K562 (cell line): Measurements from ENCODE around the gene PAQR7. TPM values are rescaled to one million over a fixed set of nuclear protein-coding genes. Genes with fewer than 3 reads are reported as not detected.

Experiments used
- ASH1L ChIP-seq: fragments of 450-650 bp; IDR thresholded peaks from 2 replicates; pipeline ENCODE4 v1.6.1; 2018; ENCODE audit warnings: borderline replicate concordance, mild to moderate bottlenecking, low read depth; ENCODE audit not compliant: partially characterized antibody
- BRD9 ChIP-seq: fragments of 450-650 bp; IDR thresholded peaks from 2 replicates; pipeline ENCODE4 v1.6.1; 2018; ENCODE audit warnings: low read depth; ENCODE audit not compliant: partially characterized antibody
- CAMTA2 ChIP-seq: fragments of 250-450 bp; sonication (Bioruptor Pico); conservative IDR thresholded peaks from 2 replicates; pipeline ENCODE4 v1.5.1; 2022
- CBFA2T3 ChIP-seq: fragments of 450-650 bp; IDR thresholded peaks from 2 replicates; pipeline ENCODE4 v1.6.1; 2017
- ERF ChIP-seq: fragments of 450-650 bp; formaldehyde crosslinking; IDR thresholded peaks from 2 replicates; pipeline ENCODE4 v1.4.0; 2020; ENCODE audit warnings: mild to moderate bottlenecking, mixed read lengths
- GABPA ChIP-seq: fragments of 200-800 bp; sonication (Bioruptor generic); conservative IDR thresholded peaks from 2 replicates; pipeline ENCODE4 v1.6.1; 2016; ENCODE audit warnings: low read depth, missing genetic modification characterization, missing compliant biosample characterization
- HDAC6 ChIP-seq: IDR thresholded peaks from 2 replicates; pipeline ENCODE4 v1.6.1; 2012; ENCODE audit warnings: low read depth, mild to moderate bottlenecking, control low read depth, inconsistent platforms, low read length, moderate library complexity
- MIER1 ChIP-seq: fragments of 450-650 bp; IDR thresholded peaks from 2 replicates; pipeline ENCODE4 v1.6.1; 2016; ENCODE audit warnings: antibody characterized with exemption, mild to moderate bottlenecking, low read depth
- MXI1 ChIP-seq: IDR thresholded peaks from 2 replicates; pipeline ENCODE4 v1.6.1; 2011; ENCODE audit warnings: low read depth, mild to moderate bottlenecking, improper control_type of control experiment, low read length
- NCOA2 ChIP-seq, 2 experiments: fragments of 450-650 bp; IDR thresholded peaks; 2 replicates each; pipeline ENCODE4 v1.6.1; 2018; ENCODE audit warnings: mild to moderate bottlenecking in 2 of 2, moderate library complexity in 1 of 2; ENCODE audit not compliant: partially characterized antibody in 2 of 2
- NR1H2 ChIP-seq: sonication (generic); formaldehyde crosslinking; IDR thresholded peaks from 2 replicates; pipeline ENCODE4 v1.4.0; 2020; ENCODE audit warnings: mild to moderate bottlenecking, missing genetic modification reagents
- RAD51 ChIP-seq: fragments of 450-650 bp; IDR thresholded peaks from 2 replicates; pipeline ENCODE4 v1.7.1; 2016; ENCODE audit warnings: low read depth, mild to moderate bottlenecking, borderline replicate concordance
- RBM14 ChIP-seq: fragments of 200-400 bp; formaldehyde crosslinking; IDR thresholded peaks from 2 replicates; pipeline ENCODE4 v1.6.1; 2018; ENCODE audit warnings: low read depth, mild to moderate bottlenecking, low read length, moderate library complexity, borderline replicate concordance; ENCODE audit not compliant: insufficient read depth
- RBM39 ChIP-seq: fragments of 200-400 bp; formaldehyde crosslinking; optimal IDR thresholded peaks from 2 replicates; pipeline ENCODE3; 2018; ENCODE audit warnings: low read depth, low read length
- SMAD1 ChIP-seq: fragments of 150-350 bp; IDR thresholded peaks from 2 replicates; pipeline ENCODE4 v1.6.1; 2014; ENCODE audit warnings: low read length, low read depth; ENCODE audit not compliant: partially characterized antibody
- SMARCA4 ChIP-seq: fragments of 450-650 bp; IDR thresholded peaks from 2 replicates; pipeline ENCODE4 v1.6.1; 2016
- SREBF2 ChIP-seq: sonication (generic); formaldehyde crosslinking; IDR thresholded peaks from 2 replicates; pipeline ENCODE4 v1.4.0; 2020; ENCODE audit warnings: mild to moderate bottlenecking, missing genetic modification reagents
- XRCC3 ChIP-seq: fragments of 450-650 bp; IDR thresholded peaks from 2 replicates; pipeline ENCODE4 v1.6.1; 2017; ENCODE audit warnings: mild to moderate bottlenecking, moderate library complexity
- ZNF146 ChIP-seq: IDR thresholded peaks from one replicate; pipeline ENCODE4 v1.6.1; 2018; ENCODE audit warnings: missing compliant biosample characterization; ENCODE audit not compliant: unreplicated experiment
- ZNF644 ChIP-seq: fragments of 200-800 bp; sonication (Bioruptor generic); IDR thresholded peaks from 2 replicates; pipeline ENCODE4 v1.6.1; 2016; ENCODE audit warnings: low read depth, missing genetic modification characterization, missing compliant biosample characterization
- ZNF79 ChIP-seq: fragments of 250-450 bp; sonication (Bioruptor Pico); IDR thresholded peaks from 2 replicates; pipeline ENCODE4 v1.4.0; 2020; ENCODE audit warnings: low read depth, mild to moderate bottlenecking, moderate library complexity
- polyA plus RNA-seq, 8 experiments: library from polyadenylated mRNA; depleted of rRNA in 4 of 8; stranded (reverse) in 5 of 8; unstranded in 3 of 8; fragments of >200 nt; fragmentation: Nextera tagmentation in 2 of 8; fragmentation: Illumina TruSeq in 1 of 8; extraction: Ambion mirVana in 2 of 8; extraction: Trizol in 1 of 8; gene quantifications; 2 replicates each; pipeline versions ENCODE4 v1.2.1 to v1.2.3, GENCODE V29; 2011 to 2014; ENCODE audit warnings: inconsistent platforms in 1 of 8, missing spikeins in 1 of 8
- total RNA-seq, 7 experiments: library from RNA; depleted of rRNA in 6 of 7; stranded (reverse); fragments of >200 nt in 6 of 7; fragmentation: Illumina TruSeq in 2 of 7; extraction: Trizol in 2 of 7; gene quantifications; 2 replicates each; pipeline versions ENCODE4 v1.2.1 to v1.2.3, GENCODE V29; 2011 to 2021; ENCODE audit warnings: low replicate concordance in 1 of 7
- TF ChIP-seq, protein P1 (sequence below): conservative IDR thresholded peaks from 2 replicates; pipeline ENCODE4 v1.6.1; 2011; ENCODE audit warnings: low read depth, mild to moderate bottlenecking, low read length; ENCODE audit not compliant: control insufficient read depth
- TF ChIP-seq, protein P2 (sequence below): sonication (generic); formaldehyde crosslinking; IDR thresholded peaks from 2 replicates; pipeline ENCODE4 v1.9.0; 2022; ENCODE audit warnings: mild to moderate bottlenecking, missing genetic modification reagents
- TF ChIP-seq, protein P3 (sequence below), 3 experiments: fragments of 200-800 bp in 1 of 3; fragments of 250-450 bp in 1 of 3; fragments of 450-650 bp in 1 of 3; sonication (Bioruptor Pico) in 1 of 3; sonication (Bioruptor generic) in 1 of 3; formaldehyde crosslinking in 1 of 3; IDR thresholded peaks; 2 replicates each; pipeline versions ENCODE4 v1.6.1 to v1.8.0; 2016 to 2022; ENCODE audit warnings: mild to moderate bottlenecking in 2 of 3, missing genetic modification characterization in 2 of 3, missing compliant biosample characterization in 1 of 3, moderate library complexity in 1 of 3

PAQR7 gene
- total and polyA plus RNA-seq, 9 of the 15 experiments (the other 6 are each of a cell fraction or from before 2014, with no cell fraction given): 1.1 to 5.2 (median 2.6) TPM

DNA sequence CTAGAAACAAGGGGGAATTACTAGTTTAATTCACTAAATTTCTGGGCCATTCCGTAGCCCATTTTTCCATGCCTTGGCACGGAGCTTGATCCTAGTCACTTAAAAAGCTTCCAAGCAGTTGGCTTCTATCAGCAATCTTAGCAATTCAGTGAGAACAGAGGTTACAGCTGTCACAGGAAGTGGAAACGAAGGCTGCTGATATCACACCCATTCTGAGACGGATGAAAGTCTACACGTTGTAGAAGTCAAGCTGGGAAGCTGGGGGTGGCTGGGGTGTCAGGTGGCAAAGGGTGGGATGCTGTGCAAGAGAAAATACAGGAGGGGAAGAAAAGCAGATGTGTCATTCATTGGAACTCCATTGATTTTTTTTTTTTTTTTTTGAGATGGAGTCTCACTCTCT lies 42.5 kb upstream of the PAQR7 start (continued):
- TF ChIP-seq GABPA (tag) (peak; percentile 67), CAMTA2 (CRISPR knock-in tag) (no peak), ASH1L (no peak), NCOA2 (IDR thresholded peaks at IDR 0.05; ENCODE audit: partially characterized antibody in 2 of 2) (no peak), SREBF2 (CRISPR knock-in tag) (no peak), SMARCA4 (no peak), RBM39 (no peak), RAD51 (no peak), BRD9 (no peak), RBM14 (no peak), ZNF79 (CRISPR knock-in tag) (no peak), MXI1 (no peak), ERF (CRISPR knock-in tag) (no peak), XRCC3 (no peak), CBFA2T3 (peak; percentile 59), ZNF146 (CRISPR knock-in tag) (no peak), HDAC6 (no peak), MIER1 (no peak), ZNF644 (tag) (no peak), SMAD1 (no peak), NR1H2 (CRISPR knock-in tag) (no peak)
- TF ChIP-seq, protein P1, sequence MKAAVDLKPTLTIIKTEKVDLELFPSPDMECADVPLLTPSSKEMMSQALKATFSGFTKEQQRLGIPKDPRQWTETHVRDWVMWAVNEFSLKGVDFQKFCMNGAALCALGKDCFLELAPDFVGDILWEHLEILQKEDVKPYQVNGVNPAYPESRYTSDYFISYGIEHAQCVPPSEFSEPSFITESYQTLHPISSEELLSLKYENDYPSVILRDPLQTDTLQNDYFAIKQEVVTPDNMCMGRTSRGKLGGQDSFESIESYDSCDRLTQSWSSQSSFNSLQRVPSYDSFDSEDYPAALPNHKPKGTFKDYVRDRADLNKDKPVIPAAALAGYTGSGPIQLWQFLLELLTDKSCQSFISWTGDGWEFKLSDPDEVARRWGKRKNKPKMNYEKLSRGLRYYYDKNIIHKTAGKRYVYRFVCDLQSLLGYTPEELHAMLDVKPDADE: no peak
- TF ChIP-seq, protein P2, sequence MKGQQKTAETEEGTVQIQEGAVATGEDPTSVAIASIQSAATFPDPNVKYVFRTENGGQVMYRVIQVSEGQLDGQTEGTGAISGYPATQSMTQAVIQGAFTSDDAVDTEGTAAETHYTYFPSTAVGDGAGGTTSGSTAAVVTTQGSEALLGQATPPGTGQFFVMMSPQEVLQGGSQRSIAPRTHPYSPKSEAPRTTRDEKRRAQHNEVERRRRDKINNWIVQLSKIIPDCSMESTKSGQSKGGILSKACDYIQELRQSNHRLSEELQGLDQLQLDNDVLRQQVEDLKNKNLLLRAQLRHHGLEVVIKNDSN (CRISPR knock-in tag): no peak
- TF ChIP-seq, protein P3, sequence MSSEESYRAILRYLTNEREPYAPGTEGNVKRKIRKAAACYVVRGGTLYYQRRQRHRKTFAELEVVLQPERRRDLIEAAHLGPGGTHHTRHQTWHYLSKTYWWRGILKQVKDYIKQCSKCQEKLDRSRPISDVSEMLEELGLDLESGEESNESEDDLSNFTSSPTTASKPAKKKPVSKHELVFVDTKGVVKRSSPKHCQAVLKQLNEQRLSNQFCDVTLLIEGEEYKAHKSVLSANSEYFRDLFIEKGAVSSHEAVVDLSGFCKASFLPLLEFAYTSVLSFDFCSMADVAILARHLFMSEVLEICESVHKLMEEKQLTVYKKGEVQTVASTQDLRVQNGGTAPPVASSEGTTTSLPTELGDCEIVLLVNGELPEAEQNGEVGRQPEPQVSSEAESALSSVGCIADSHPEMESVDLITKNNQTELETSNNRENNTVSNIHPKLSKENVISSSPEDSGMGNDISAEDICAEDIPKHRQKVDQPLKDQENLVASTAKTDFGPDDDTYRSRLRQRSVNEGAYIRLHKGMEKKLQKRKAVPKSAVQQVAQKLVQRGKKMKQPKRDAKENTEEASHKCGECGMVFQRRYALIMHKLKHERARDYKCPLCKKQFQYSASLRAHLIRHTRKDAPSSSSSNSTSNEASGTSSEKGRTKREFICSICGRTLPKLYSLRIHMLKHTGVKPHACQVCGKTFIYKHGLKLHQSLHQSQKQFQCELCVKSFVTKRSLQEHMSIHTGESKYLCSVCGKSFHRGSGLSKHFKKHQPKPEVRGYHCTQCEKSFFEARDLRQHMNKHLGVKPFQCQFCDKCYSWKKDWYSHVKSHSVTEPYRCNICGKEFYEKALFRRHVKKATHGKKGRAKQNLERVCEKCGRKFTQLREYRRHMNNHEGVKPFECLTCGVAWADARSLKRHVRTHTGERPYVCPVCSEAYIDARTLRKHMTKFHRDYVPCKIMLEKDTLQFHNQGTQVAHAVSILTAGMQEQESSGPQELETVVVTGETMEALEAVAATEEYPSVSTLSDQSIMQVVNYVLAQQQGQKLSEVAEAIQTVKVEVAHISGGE (CRISPR knock-in tag; IDR thresholded peaks at IDR 0.05): no peak
